ENCODE data around the gene SH2D3A. TPM values are rescaled to one million over a fixed set of nuclear protein-coding genes. Genes with fewer than 3 reads are reported as not detected.
"Not testable (repeated sequence)": the region's sequence is repeated elsewhere in the genome, so short reads cannot be mapped to it uniquely, and the experiment has no call there.

The SH2D3A gene
- total RNA-seq (2014; rRNA removed; shearing (Covaris generic); ENCODE audit: low replicate concordance): not detected in 2 replicates

GRCh38 chr19:6767357-6768235 lies at the start of gene SH2D3A:
SH2D3A (minus strand) TSS chr19:6767435; CDS start chr19:6763748, 3,687 bp downstream.
- Histone ChIP-seq H3K36me3 (no peaks in the 10 kb centered on the region), H3K4me3 (no peak within 1 kb of the TSS), H3K27me3 (no peaks in the 10 kb centered on the region), H3K9me3 (no peaks in the 10 kb centered on the region)
- DNase-seq: no peak

DNA sequence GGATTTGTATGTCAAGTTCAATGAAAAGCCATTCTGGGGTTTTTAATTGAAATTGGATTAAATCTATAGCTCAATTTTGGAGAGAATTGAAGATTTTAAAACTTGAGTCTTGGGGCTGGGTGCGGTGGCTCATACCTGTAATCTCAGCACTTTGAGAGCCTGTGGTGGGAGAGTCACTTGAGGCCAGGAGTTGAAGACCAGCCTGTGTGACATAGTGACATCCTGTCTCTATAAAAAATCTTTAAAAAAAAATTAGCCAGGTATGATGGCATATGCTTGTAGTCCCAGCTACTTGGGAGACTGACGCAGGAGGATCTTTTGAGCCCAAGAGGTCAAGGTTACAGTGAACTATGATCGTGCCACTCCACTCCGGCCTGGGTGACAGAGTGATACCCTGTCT lies 46.4 kb upstream of the SH2D3A start:
- Histone ChIP-seq H3K9me3 (no peaks in the 10 kb centered on the region), H3K4me3 (no peak overlapping the region), H3K36me3 (no peaks in the 10 kb centered on the region), H3K27me3 (no peaks in the 10 kb centered on the region)
- DNase-seq: no peak

DNA sequence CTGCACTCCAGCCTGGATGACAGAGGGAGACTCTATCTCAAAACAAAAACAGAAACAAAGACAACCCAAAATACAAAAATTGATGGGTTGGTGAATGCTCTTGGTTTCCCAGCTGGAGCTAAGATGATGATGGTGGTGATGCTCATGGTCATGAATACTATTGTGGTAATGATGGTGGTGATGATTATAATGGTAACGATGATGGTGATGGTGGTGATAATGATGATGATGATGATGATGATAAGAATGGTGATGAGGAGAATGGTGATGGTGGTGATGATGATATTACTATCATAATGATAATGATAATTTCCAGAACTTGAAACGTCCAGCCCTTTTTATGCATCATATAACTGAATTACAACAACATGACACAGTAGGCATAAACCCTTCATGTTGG lies 45.4 kb upstream of the SH2D3A start:
- DNase-seq: no peak
- H3K36me3 ChIP-seq: no peaks in the 10 kb centered on the region
- no peak overlapping the region for H3K4me3 ChIP-seq
- no peaks in the 10 kb centered on the region for H3K27me3 ChIP-seq
- H3K9me3 ChIP-seq: no peaks in the 10 kb centered on the region

DNA sequence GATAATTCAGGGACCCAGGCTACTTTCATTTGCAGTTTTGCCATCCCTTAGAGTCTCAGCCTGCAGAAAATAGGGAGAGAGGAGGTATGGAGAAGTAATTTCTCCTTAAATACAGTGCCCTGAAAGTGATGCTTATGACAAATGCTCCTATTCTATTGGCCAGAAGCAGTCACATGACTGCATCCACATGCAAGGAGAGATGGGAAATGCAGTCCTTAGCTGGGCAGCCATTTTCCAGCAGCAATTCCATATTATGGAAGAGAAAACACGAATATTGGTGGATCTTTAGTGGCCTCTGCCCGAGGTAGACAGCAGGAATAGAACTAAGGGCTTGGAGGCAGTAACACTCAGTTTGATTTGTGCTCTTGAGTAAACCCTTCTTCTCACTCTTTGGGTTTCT lies 44.7 kb upstream of the SH2D3A start:
- Histone ChIP-seq H3K9me3 (no peaks in the 10 kb centered on the region), H3K4me3 (no peak overlapping the region), H3K27me3 (no peaks in the 10 kb centered on the region), H3K36me3 (no peaks in the 10 kb centered on the region)
- peak; percentile 22 for DNase-seq

DNA sequence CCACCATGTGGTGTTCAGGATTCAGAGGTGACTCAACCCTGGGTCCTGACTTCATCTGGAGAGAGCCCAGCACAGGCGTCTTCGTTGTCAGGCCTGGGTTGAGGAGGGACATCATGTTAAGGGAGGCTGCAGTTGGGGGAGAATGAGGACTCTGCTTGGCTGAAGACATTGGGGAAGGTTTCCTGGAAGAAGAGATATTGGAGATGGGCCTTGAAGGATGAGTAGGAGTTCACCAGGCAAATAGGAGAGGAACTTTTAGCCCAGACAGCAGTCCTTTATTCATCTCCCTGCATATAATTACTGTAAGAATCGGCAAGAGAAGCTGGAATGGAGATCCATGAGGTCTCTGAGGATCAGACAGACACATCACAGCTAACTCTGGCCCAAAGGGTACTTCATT lies 44.1 kb upstream of the SH2D3A start:
- Histone ChIP-seq H3K36me3 (no peaks in the 10 kb centered on the region), H3K27me3 (no peaks in the 10 kb centered on the region), H3K9me3 (no peaks in the 10 kb centered on the region), H3K4me3 (no peak overlapping the region)
- peak; percentile 26 for DNase-seq

DNA sequence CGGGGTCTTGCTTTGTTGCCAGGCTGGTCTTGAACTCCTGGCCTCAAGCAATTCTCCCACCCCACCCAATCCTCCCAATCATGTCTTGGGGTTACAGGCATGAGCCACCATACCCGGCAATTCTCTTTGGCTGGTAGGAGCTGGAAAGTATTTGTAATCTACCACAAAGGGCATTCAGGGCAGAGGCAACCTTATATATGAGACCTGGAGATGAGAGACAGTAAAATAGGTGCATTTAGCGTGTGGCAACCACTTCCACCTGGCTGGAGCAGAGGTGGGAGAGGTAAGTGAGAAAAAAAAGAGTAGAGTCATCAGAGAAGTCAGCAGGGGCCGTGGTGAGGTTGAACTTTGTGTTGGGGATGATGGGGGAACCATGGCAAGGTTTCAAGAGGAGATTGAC lies 42.0 kb upstream of the SH2D3A start:
- Histone ChIP-seq H3K4me3 (no peak overlapping the region), H3K9me3 (no peaks in the 10 kb centered on the region), H3K27me3 (no peaks in the 10 kb centered on the region), H3K36me3 (no peaks in the 10 kb centered on the region)
- DNase-seq: no peak

DNA sequence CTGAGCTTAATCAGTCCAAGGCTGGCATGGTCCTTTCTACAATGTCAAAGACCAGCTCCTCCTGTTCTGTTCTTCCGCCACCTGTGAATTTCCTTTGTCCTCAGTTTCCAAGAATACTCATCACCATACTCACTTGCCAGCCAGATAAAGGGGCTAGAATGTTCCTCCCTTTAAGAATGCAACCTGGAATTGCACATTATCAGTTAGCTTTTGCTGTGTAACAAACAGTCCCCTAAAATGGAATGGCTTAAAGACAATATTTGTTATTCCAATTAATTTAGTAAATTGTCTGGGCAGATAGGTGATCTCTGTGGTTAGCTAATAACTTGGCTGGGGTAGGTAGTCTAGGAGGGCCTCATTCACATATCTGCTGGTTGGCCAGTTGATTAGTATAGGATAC lies 41.3 kb upstream of the SH2D3A start:
- DNase-seq: no peak
- Histone ChIP-seq H3K27me3 (no peaks in the 10 kb centered on the region), H3K36me3 (no peaks in the 10 kb centered on the region), H3K4me3 (no peak overlapping the region), H3K9me3 (no peaks in the 10 kb centered on the region)

DNA sequence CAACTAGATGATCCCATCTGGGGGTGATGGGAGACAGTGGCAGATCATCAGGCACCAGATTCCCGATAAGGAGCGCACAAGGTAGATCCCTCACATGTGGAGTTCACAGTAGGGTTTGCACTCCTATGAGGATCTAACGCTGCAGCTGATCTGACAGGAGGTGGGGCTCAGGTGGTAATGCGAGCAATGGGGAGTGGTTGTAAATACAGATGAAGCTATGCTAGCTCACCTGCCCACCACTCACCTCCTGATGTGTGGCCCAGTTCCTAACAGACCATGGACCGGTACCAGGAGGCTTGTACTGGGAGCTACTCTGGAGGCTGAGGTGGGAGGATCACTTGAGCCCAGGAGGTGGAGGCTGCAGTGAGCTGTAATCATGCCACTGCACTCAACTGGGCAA lies 40.1 kb upstream of the SH2D3A start:
- no peak overlapping the region for H3K4me3 ChIP-seq
- H3K27me3 ChIP-seq: no peaks in the 10 kb centered on the region
- no peaks in the 10 kb centered on the region for H3K9me3 ChIP-seq
- H3K36me3 ChIP-seq: no peaks in the 10 kb centered on the region
- no peak for DNase-seq

DNA sequence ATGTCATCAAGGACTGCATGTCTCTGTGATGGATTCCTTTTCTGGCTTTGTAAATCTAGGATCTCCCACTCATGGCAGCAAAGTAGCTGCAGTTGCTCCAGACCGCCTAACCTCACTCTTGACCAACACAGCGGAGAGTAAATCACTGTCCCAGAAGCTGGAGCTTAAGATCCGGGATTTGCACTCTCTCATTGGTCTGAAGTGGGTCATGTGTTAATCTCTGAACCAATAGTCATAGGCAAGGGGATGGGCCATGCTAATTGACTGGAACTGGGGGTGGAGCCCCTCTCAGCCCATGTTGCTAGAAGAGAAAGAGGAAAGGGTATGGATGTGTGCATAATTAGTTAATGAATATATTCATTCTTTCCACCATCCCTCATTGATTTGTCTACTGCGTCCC lies 39.3 kb upstream of the SH2D3A start:
- Histone ChIP-seq H3K27me3 (no peaks in the 10 kb centered on the region), H3K4me3 (no peak overlapping the region), H3K36me3 (no peaks in the 10 kb centered on the region), H3K9me3 (no peaks in the 10 kb centered on the region)
- peak; percentile 4 for DNase-seq

- Histone ChIP-seq H3K4me3 (no peak overlapping the region), H3K27me3 (no peaks in the 10 kb centered on the region), H3K36me3 (no peaks in the 10 kb centered on the region), H3K9me3 (no peaks in the 10 kb centered on the region)
- DNase-seq: no peak
These were observed 35.8 kb upstream of the SH2D3A start for GRCh38 chr19:6803036-6803404.

- Histone ChIP-seq H3K9me3 (no peaks in the 10 kb centered on the region), H3K27me3 (no peaks in the 10 kb centered on the region), H3K36me3 (no peaks in the 10 kb centered on the region), H3K4me3 (no peak overlapping the region; the same call in 1 of the 2 replicates)
- peak; percentile 57 for DNase-seq
These were observed 35.3 kb upstream of the SH2D3A start for GRCh38 chr19:6802336-6803035.

DNA sequence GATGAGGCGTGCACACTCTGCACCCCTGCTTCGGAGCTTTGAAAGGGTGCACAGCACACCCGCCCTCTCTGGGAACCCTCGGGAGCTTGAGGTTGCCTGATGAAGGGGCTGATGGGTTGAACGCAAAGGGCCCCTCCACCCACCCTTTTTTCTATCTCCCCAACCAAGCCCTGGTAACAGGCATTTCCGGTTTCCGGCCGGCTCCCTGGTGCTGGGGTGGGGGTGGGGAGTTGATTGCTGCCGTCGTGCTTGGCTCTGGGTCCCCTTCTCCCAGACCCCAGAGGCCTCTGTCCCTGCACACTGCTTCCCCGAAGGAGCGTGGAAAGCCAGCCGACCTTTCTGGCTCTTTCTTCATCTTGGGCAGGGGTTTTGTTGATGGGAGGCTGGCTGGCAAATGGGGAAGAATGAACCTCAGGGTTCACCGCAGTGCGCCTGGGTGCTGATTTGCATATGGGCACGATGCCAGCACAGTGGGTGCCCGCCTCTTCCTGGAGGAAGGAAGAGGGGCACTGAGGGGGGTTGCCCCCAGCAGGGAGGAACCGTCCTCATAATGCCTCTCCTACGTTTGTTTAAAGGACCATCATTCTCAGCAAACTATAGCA lies 34.4 kb upstream of the SH2D3A start:
- Histone ChIP-seq H3K4me3 (peak overlapping the region; percentile 38), H3K27me3 (no peaks in the 10 kb centered on the region), H3K9me3 (no peaks in the 10 kb centered on the region), H3K36me3 (no peaks in the 10 kb centered on the region)
- DNase-seq: peak; percentile 71

- peak; percentile 90 for DNase-seq
- Histone ChIP-seq H3K27me3 (no peaks in the 10 kb centered on the region), H3K4me3 (peak overlapping the region; percentile 38), H3K9me3 (no peaks in the 10 kb centered on the region), H3K36me3 (no peaks in the 10 kb centered on the region)
These were observed 33.8 kb upstream of the SH2D3A start for GRCh38 chr19:6800991-6801484.

DNA sequence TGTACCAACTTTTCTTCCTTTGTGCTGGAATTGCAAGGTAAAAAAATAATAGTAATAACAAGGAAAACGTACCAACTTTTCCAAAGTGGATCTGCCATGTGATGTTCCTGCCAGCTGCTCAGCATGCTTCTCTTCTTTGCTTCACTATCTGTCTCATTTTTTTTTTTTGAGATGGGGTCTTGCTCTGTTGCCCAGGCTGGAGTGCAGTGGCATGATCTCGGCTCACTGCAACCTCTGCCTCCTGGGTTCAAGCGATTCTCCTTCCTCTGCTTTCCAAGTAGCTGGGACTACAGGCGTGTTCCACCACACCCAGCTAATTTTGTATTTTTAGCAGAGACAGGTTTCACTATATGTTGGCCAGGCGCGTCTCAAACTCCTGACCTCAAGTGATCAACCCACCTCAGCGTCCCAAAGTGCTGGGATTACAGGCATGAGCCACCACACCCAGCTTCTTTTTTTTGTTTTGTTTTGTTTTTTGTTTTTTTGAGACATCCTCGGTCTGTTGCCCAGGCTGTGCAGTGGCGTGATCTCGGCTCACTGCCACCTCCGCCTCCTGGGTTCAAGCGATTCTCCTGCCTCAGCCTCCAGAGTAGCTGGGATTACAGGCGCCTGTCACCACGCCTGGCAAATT lies 33.0 kb upstream of the SH2D3A start:
- not testable (repeated sequence) for DNase-seq, H3K4me3 ChIP-seq, H3K36me3 ChIP-seq, H3K9me3 ChIP-seq, H3K27me3 ChIP-seq

DNA sequence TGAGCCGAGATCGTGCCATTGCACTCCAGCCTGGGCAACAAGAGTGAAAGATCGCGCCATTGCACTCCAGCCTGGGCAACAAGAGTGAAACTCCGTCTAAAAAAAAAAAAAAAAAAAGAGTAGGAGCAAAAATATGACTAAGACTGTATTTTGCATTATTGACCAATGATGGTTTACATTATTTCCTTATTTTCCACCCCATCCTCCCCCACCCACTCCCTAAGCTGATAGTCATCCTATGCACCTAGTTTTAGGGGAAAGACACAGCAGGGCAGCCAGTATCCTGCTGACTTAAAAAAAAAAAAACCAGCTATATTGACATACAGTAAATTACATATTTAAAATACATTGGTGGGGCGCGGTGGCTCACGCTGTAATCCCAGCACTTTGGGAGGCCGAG lies 30.4 kb upstream of the SH2D3A start:
- H3K9me3 ChIP-seq: no peaks in the 10 kb centered on the region
- no peaks in the 10 kb centered on the region for H3K36me3 ChIP-seq
- peak; percentile 8 for DNase-seq
- H3K27me3 ChIP-seq: no peaks in the 10 kb centered on the region
- H3K4me3 ChIP-seq: no peak overlapping the region

DNA sequence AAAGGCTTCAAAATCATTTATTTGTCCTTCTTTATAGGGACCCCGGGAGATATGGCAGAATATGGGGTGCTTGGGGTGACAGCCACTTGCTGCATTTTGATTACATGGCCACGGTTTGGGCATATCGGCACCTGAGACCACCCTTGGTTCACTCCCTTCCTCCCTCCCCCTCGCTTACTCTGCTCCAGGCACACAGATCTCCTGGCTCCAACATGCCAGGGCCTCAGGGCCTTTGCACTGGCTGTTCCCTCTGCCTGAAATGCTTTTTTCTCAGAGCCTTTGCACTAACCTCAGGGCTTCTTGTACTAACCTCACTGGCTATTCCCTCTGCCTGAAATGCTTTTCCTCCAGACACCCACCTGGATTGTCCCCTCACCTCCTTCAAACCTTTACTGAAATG lies 29.0 kb upstream of the SH2D3A start:
- H3K36me3 ChIP-seq: no peaks in the 10 kb centered on the region
- H3K4me3 ChIP-seq: no peak overlapping the region
- no peak for DNase-seq
- H3K9me3 ChIP-seq: no peaks in the 10 kb centered on the region
- H3K27me3 ChIP-seq: no peaks in the 10 kb centered on the region
